ENCODE data around the gene CDKN1A. TPM values are rescaled to one million over a fixed set of nuclear protein-coding genes. Genes with fewer than 3 reads are reported as not detected.
"Not testable (repeated sequence)": the region's sequence is repeated elsewhere in the genome, so short reads cannot be mapped to it uniquely, and the experiment has no call there.

Gene CDKN1A
- total RNA-seq, 4 donors from 2014 or later: 8.8 to 119 (median 75.8) TPM

GRCh38 chr6:36719126-36719525 is 40.6 kb downstream of the CDKN1A start:
- intact Hi-C loops (cut with DNase I; ENCODE audit: low total_unique reads): no loop called here

GRCh38 chr6:36720251-36721141 is 42.0 kb downstream of the CDKN1A start:
- TF ChIP-seq POLR2A (IDR thresholded peaks at IDR 0.05) (no peak), CTCF (IDR thresholded peaks at IDR 0.05) (no peak)
- no peak overlapping the region for H3K4me3 ChIP-seq
- intact Hi-C loops (cut with DNase I; ENCODE audit: low total_unique reads): no loop called here
- H3K9me3 ChIP-seq: no peaks in the 10 kb centered on the region
- no peaks in the 10 kb centered on the region for H3K27me3 ChIP-seq
- no peak for DNase-seq
- no peaks in the 10 kb centered on the region for H3K4me1 ChIP-seq
- no peak overlapping the region for H3K27ac ChIP-seq
- no peaks in the 10 kb centered on the region for H3K36me3 ChIP-seq

More at GRCh38 chr6:36719126-36719525, 40.6 kb downstream of the CDKN1A start:
- H3K27ac ChIP-seq: no peak overlapping the region
- H3K9me3 ChIP-seq: no peaks in the 10 kb centered on the region
- TF ChIP-seq POLR2A (IDR thresholded peaks at IDR 0.05) (no peak), CTCF (IDR thresholded peaks at IDR 0.05) (no peak)
- no peak for DNase-seq
- H3K4me3 ChIP-seq: no peak overlapping the region
- no peaks in the 10 kb centered on the region for H3K27me3 ChIP-seq
- no peaks in the 10 kb centered on the region for H3K4me1 ChIP-seq
- no peaks in the 10 kb centered on the region for H3K36me3 ChIP-seq

- Histone ChIP-seq H3K27ac (no peak overlapping the region), H3K4me3 (no peak overlapping the region), H3K4me1 (no peaks in the 10 kb centered on the region), H3K36me3 (no peaks in the 10 kb centered on the region), H3K9me3 (no peaks in the 10 kb centered on the region), H3K27me3 (no peaks in the 10 kb centered on the region)
- no peak for DNase-seq
- intact Hi-C loops (cut with DNase I; ENCODE audit: low total_unique reads): no loop called here
- TF ChIP-seq POLR2A (IDR thresholded peaks at IDR 0.05) (no peak), CTCF (IDR thresholded peaks at IDR 0.05) (no peak)
Observed at GRCh38 chr6:36721369-36722140, 43.0 kb downstream of the CDKN1A start.

GRCh38 chr6:36722365-36722764 is 43.9 kb downstream of the CDKN1A start:
- Histone ChIP-seq H3K36me3 (no peaks in the 10 kb centered on the region), H3K27ac (no peak overlapping the region), H3K27me3 (no peaks in the 10 kb centered on the region), H3K4me3 (no peak overlapping the region), H3K9me3 (no peaks in the 10 kb centered on the region), H3K4me1 (no peaks in the 10 kb centered on the region)
- no peak for DNase-seq
- intact Hi-C loops (cut with DNase I; ENCODE audit: low total_unique reads): no loop called here
- TF ChIP-seq POLR2A (IDR thresholded peaks at IDR 0.05): no peak
- TF ChIP-seq CTCF (IDR thresholded peaks at IDR 0.05): no peak

- no peaks in the 10 kb centered on the region for H3K9me3 ChIP-seq
- no peaks in the 10 kb centered on the region for H3K27me3 ChIP-seq
- no peak for DNase-seq
- no peaks in the 10 kb centered on the region for H3K4me1 ChIP-seq
- TF ChIP-seq CTCF (IDR thresholded peaks at IDR 0.05) (no peak), POLR2A (IDR thresholded peaks at IDR 0.05) (no peak)
- H3K27ac ChIP-seq: no peak overlapping the region
- intact Hi-C loops (cut with DNase I; ENCODE audit: low total_unique reads): no loop called here
- H3K4me3 ChIP-seq: no peak overlapping the region
- no peaks in the 10 kb centered on the region for H3K36me3 ChIP-seq
Observed at GRCh38 chr6:36722879-36723278, 44.4 kb downstream of the CDKN1A start.

GRCh38 chr6:36723992-36724391 is 45.5 kb downstream of the CDKN1A start:
- DNase-seq; H3K9me3 ChIP-seq; H3K4me1 ChIP-seq; H3K36me3 ChIP-seq; intact Hi-C loops (cut with DNase I; ENCODE audit: low total_unique reads); H3K27me3 ChIP-seq; H3K4me3 ChIP-seq; H3K27ac ChIP-seq: not testable (repeated sequence)

Measured in uterus (tissue), 4 donors.